Skin epidermis (tissue), 12 donors: ENCODE measurements around the gene TAF4B.
"Not testable (repeated sequence)": the region's sequence is repeated elsewhere in the genome, so short reads cannot be mapped to it uniquely, and the experiment has no call there.

Source experiments
- H3K27ac ChIP-seq, 21 experiments: fragments of 200-600 bp; sonication (generic) in 11 of 21; one replicate each; pipeline ENCODE4 v1.5.0; 2020; ENCODE audit warnings: mild to moderate bottlenecking in 3 of 21, inconsistent platforms in 2 of 21, moderate library complexity in 2 of 21
- H3K4me3 ChIP-seq, 7 experiments: fragments of 200-600 bp; sonication (generic) in 2 of 7; one replicate each; pipeline ENCODE4 v1.5.0; 2020; ENCODE audit warnings: inconsistent platforms in 2 of 7, mild to moderate bottlenecking in 2 of 7, moderate library complexity in 1 of 7

Gene TAF4B

GRCh38 chr18:26301681-26302080 is 75.4 kb downstream of the TAF4B start:
- H3K27ac ChIP-seq = no peak overlapping the region
- no peak overlapping the region for H3K4me3 ChIP-seq

GRCh38 chr18:26303222-26303621 is 77.0 kb downstream of the TAF4B start:
- not testable (repeated sequence) for H3K4me3 ChIP-seq, H3K27ac ChIP-seq

- Histone ChIP-seq H3K27ac (no peak overlapping the region), H3K4me3 (no peak overlapping the region)
Observed at GRCh38 chr18:26304511-26304910, 78.3 kb downstream of the TAF4B start.

- Histone ChIP-seq H3K27ac (no peak overlapping the region), H3K4me3 (no peak overlapping the region)
Observed at GRCh38 chr18:26307161-26307773, 81.0 kb downstream of the TAF4B start.

GRCh38 chr18:26309281-26309680 is 83.0 kb downstream of the TAF4B start:
- no peak overlapping the region for H3K27ac ChIP-seq

GRCh38 chr18:26312199-26312598 is 86.0 kb downstream of the TAF4B start:
- H3K4me3 ChIP-seq = no peak overlapping the region
- H3K27ac ChIP-seq = no peak overlapping the region

More at GRCh38 chr18:26309281-26309680, 83.0 kb downstream of the TAF4B start:
- no peak overlapping the region for H3K4me3 ChIP-seq

- no peak overlapping the region for H3K27ac ChIP-seq
- H3K4me3 ChIP-seq = no peak overlapping the region
Observed at GRCh38 chr18:26317398-26317797, 91.2 kb downstream of the TAF4B start.

GRCh38 chr18:26320686-26321085 is 94.4 kb downstream of the TAF4B start:
- Histone ChIP-seq H3K27ac (no peak overlapping the region), H3K4me3 (no peak overlapping the region)

GRCh38 chr18:26322890-26323653 is 96.8 kb downstream of the TAF4B start:
- H3K4me3 ChIP-seq = no peak overlapping the region
- no peak overlapping the region for H3K27ac ChIP-seq

GRCh38 chr18:26325771-26326170 is 99.5 kb downstream of the TAF4B start:
- H3K4me3 ChIP-seq = no peak overlapping the region

GRCh38 chr18:26327062-26327461 is 100.8 kb downstream of the TAF4B start:
- Histone ChIP-seq H3K4me3 (no peak overlapping the region), H3K27ac (no peak overlapping the region)

More at GRCh38 chr18:26325771-26326170, 99.5 kb downstream of the TAF4B start:
- no peak overlapping the region for H3K27ac ChIP-seq

- H3K27ac ChIP-seq = no peak overlapping the region
- no peak overlapping the region for H3K4me3 ChIP-seq
Observed at GRCh38 chr18:26332991-26333390, 106.7 kb downstream of the TAF4B start.

GRCh38 chr18:26335156-26335555 is 108.9 kb downstream of the TAF4B start:
- Histone ChIP-seq H3K27ac (peak overlapping the region in 11 of 21 experiments; percentile 14 to 54 (median 32)), H3K4me3 (no peak overlapping the region)

- Histone ChIP-seq H3K27ac (peak overlapping the region in 14 of 21 experiments; percentile 10 to 54 (median 27)), H3K4me3 (no peak overlapping the region)
Observed at GRCh38 chr18:26335571-26336487, 109.6 kb downstream of the TAF4B start.

- H3K27ac ChIP-seq = peak overlapping the region in 7 of 21 experiments; percentile 10 to 54 (median 35)
- no peak overlapping the region for H3K4me3 ChIP-seq
Observed at GRCh38 chr18:26336572-26336971, 110.3 kb downstream of the TAF4B start.

- Histone ChIP-seq H3K4me3 (no peak overlapping the region), H3K27ac (peak overlapping the region in 2 of 21 experiments; percentile 2 to 18)
Observed at GRCh38 chr18:26342646-26343045, 116.4 kb downstream of the TAF4B start.

GRCh38 chr18:26350961-26351360 is 124.7 kb downstream of the TAF4B start:
- Histone ChIP-seq H3K27ac (no peak overlapping the region), H3K4me3 (no peak overlapping the region)

GRCh38 chr18:26356045-26356785 is 130.0 kb downstream of the TAF4B start:
- no peak overlapping the region for H3K4me3 ChIP-seq

GRCh38 chr18:26357960-26358359 is 131.7 kb downstream of the TAF4B start:
- no peak overlapping the region for H3K27ac ChIP-seq
- H3K4me3 ChIP-seq = no peak overlapping the region

More at GRCh38 chr18:26356045-26356785, 130.0 kb downstream of the TAF4B start:
- no peak overlapping the region for H3K27ac ChIP-seq
